ENCODE data around the gene SMARCE1. TPM values are rescaled to one million over a fixed set of nuclear protein-coding genes. Genes with fewer than 3 reads are reported as not detected.

Gene SMARCE1
- total and polyA plus RNA-seq, 9 of the 15 experiments (the other 6 are each of a cell fraction or from before 2014, with no cell fraction given), result 64.1 to 142 (median 114) TPM

DNA sequence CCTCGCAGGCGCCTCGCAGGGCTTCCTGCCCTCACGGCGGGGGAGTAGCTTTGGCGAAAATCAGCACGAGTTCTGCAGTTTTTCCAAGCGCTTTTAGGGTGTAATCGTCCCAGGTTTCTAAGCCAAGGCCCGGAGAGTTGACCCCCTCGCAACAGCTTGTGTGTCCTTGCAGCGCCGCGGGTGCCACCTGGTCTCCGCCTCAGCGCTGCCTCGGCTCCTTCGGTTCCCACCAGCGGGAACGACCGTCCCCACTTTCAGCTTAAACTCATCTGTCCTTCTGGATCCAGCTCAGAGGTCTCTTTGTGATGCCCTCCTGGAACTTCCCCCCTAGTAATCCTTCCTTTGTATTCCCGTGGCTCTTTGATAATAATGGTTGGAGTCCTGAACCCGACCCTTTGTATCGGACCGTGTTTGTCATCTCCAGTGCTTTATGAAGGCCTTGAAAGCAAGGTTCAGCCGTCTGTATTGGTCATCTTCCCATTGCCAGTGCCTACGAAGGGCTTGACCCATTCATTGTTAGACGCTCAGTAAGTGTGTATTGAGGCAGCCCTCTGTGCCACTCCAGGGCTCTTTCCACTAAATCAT lies 858 bp upstream of the SMARCE1 start (continued):
- TF ChIP-seq, protein P1, sequence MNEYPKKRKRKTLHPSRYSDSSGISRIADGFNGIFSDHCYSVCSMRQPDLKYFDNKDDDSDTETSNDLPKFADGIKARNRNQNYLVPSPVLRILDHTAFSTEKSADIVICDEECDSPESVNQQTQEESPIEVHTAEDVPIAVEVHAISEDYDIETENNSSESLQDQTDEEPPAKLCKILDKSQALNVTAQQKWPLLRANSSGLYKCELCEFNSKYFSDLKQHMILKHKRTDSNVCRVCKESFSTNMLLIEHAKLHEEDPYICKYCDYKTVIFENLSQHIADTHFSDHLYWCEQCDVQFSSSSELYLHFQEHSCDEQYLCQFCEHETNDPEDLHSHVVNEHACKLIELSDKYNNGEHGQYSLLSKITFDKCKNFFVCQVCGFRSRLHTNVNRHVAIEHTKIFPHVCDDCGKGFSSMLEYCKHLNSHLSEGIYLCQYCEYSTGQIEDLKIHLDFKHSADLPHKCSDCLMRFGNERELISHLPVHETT (CRISPR knock-in tag; conservative IDR thresholded peaks at IDR 0.05 in 1 of 2, IDR thresholded peaks at IDR 0.05 in 1 of 2), result 0 out of 4 replicates have a peak, but pooled peaks of 1 of the 2 experiments have one; percentile 4
- TF ChIP-seq, protein P2, sequence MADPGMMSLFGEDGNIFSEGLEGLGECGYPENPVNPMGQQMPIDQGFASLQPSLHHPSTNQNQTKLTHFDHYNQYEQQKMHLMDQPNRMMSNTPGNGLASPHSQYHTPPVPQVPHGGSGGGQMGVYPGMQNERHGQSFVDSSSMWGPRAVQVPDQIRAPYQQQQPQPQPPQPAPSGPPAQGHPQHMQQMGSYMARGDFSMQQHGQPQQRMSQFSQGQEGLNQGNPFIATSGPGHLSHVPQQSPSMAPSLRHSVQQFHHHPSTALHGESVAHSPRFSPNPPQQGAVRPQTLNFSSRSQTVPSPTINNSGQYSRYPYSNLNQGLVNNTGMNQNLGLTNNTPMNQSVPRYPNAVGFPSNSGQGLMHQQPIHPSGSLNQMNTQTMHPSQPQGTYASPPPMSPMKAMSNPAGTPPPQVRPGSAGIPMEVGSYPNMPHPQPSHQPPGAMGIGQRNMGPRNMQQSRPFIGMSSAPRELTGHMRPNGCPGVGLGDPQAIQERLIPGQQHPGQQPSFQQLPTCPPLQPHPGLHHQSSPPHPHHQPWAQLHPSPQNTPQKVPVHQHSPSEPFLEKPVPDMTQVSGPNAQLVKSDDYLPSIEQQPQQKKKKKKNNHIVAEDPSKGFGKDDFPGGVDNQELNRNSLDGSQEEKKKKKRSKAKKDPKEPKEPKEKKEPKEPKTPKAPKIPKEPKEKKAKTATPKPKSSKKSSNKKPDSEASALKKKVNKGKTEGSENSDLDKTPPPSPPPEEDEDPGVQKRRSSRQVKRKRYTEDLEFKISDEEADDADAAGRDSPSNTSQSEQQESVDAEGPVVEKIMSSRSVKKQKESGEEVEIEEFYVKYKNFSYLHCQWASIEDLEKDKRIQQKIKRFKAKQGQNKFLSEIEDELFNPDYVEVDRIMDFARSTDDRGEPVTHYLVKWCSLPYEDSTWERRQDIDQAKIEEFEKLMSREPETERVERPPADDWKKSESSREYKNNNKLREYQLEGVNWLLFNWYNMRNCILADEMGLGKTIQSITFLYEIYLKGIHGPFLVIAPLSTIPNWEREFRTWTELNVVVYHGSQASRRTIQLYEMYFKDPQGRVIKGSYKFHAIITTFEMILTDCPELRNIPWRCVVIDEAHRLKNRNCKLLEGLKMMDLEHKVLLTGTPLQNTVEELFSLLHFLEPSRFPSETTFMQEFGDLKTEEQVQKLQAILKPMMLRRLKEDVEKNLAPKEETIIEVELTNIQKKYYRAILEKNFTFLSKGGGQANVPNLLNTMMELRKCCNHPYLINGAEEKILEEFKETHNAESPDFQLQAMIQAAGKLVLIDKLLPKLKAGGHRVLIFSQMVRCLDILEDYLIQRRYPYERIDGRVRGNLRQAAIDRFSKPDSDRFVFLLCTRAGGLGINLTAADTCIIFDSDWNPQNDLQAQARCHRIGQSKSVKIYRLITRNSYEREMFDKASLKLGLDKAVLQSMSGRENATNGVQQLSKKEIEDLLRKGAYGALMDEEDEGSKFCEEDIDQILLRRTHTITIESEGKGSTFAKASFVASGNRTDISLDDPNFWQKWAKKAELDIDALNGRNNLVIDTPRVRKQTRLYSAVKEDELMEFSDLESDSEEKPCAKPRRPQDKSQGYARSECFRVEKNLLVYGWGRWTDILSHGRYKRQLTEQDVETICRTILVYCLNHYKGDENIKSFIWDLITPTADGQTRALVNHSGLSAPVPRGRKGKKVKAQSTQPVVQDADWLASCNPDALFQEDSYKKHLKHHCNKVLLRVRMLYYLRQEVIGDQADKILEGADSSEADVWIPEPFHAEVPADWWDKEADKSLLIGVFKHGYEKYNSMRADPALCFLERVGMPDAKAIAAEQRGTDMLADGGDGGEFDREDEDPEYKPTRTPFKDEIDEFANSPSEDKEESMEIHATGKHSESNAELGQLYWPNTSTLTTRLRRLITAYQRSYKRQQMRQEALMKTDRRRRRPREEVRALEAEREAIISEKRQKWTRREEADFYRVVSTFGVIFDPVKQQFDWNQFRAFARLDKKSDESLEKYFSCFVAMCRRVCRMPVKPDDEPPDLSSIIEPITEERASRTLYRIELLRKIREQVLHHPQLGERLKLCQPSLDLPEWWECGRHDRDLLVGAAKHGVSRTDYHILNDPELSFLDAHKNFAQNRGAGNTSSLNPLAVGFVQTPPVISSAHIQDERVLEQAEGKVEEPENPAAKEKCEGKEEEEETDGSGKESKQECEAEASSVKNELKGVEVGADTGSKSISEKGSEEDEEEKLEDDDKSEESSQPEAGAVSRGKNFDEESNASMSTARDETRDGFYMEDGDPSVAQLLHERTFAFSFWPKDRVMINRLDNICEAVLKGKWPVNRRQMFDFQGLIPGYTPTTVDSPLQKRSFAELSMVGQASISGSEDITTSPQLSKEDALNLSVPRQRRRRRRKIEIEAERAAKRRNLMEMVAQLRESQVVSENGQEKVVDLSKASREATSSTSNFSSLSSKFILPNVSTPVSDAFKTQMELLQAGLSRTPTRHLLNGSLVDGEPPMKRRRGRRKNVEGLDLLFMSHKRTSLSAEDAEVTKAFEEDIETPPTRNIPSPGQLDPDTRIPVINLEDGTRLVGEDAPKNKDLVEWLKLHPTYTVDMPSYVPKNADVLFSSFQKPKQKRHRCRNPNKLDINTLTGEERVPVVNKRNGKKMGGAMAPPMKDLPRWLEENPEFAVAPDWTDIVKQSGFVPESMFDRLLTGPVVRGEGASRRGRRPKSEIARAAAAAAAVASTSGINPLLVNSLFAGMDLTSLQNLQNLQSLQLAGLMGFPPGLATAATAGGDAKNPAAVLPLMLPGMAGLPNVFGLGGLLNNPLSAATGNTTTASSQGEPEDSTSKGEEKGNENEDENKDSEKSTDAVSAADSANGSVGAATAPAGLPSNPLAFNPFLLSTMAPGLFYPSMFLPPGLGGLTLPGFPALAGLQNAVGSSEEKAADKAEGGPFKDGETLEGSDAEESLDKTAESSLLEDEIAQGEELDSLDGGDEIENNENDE (IDR thresholded peaks at IDR 0.05; ENCODE audit: low read depth, low read length), result no peak
- no peak for TF ChIP-seq ILF3 (IDR thresholded peaks at IDR 0.05; ENCODE audit: borderline replicate concordance)
- no peak for TF ChIP-seq NFIC (IDR thresholded peaks at IDR 0.05)
- no peak; the same call in 1 of the 2 replicates for TF ChIP-seq ETV1 (tag; conservative IDR thresholded peaks at IDR 0.05; ENCODE audit: low read depth)
- no peak for TF ChIP-seq ZNF174 (CRISPR knock-in tag; IDR thresholded peaks at IDR 0.05)
- TF ChIP-seq, protein P3, sequence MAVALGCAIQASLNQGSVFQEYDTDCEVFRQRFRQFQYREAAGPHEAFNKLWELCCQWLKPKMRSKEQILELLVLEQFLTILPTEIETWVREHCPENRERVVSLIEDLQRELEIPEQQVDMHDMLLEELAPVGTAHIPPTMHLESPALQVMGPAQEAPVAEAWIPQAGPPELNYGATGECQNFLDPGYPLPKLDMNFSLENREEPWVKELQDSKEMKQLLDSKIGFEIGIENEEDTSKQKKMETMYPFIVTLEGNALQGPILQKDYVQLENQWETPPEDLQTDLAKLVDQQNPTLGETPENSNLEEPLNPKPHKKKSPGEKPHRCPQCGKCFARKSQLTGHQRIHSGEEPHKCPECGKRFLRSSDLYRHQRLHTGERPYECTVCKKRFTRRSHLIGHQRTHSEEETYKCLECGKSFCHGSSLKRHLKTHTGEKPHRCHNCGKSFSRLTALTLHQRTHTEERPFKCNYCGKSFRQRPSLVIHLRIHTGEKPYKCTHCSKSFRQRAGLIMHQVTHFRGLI (CRISPR knock-in tag; IDR thresholded peaks at IDR 0.05), result no peak
- no peak for TF ChIP-seq HNRNPLL (IDR thresholded peaks at IDR 0.05; ENCODE audit: low read depth, low read length, poor library complexity, severe bottlenecking)
- TF ChIP-seq, protein P4, sequence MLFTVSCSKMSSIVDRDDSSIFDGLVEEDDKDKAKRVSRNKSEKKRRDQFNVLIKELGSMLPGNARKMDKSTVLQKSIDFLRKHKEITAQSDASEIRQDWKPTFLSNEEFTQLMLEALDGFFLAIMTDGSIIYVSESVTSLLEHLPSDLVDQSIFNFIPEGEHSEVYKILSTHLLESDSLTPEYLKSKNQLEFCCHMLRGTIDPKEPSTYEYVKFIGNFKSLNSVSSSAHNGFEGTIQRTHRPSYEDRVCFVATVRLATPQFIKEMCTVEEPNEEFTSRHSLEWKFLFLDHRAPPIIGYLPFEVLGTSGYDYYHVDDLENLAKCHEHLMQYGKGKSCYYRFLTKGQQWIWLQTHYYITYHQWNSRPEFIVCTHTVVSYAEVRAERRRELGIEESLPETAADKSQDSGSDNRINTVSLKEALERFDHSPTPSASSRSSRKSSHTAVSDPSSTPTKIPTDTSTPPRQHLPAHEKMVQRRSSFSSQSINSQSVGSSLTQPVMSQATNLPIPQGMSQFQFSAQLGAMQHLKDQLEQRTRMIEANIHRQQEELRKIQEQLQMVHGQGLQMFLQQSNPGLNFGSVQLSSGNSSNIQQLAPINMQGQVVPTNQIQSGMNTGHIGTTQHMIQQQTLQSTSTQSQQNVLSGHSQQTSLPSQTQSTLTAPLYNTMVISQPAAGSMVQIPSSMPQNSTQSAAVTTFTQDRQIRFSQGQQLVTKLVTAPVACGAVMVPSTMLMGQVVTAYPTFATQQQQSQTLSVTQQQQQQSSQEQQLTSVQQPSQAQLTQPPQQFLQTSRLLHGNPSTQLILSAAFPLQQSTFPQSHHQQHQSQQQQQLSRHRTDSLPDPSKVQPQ (CRISPR knock-in tag; IDR thresholded peaks at IDR 0.05; ENCODE audit: borderline replicate concordance), result no peak
